Activated effector memory CD4-positive, alpha-beta T cell treated with anti-CD3 and anti-CD28 coated beads, Interleukin-2, amount 50 U/mL, for 16 hours (primary cell): ENCODE data around the gene HBS1L.

ENCODE experiments used
- DNase-seq: peaks from one replicate; pipeline ENCODE4 v3.0.0-alpha.2; 2020

Gene HBS1L

GRCh38 chr6:135033238-135033637 lies 21.4 kb downstream of the HBS1L start:
- no peak for DNase-seq

GRCh38 chr6:135030532-135031178 lies 24.0 kb downstream of the HBS1L start:
- no peak for DNase-seq

- no peak for DNase-seq
Observed at GRCh38 chr6:135030056-135030473, 24.6 kb downstream of the HBS1L start.

GRCh38 chr6:135025775-135026174 lies 28.8 kb downstream of the HBS1L start:
- DNase-seq: no peak

GRCh38 chr6:135025175-135025574 lies 29.4 kb downstream of the HBS1L start:
- DNase-seq: no peak

- DNase-seq: no peak
Observed at GRCh38 chr6:135022050-135022697, 32.4 kb downstream of the HBS1L start.

GRCh38 chr6:135021310-135022049 lies 33.1 kb downstream of the HBS1L start:
- DNase-seq: no peak

GRCh38 chr6:135018941-135019340 lies 35.7 kb downstream of the HBS1L start:
- DNase-seq: no peak

GRCh38 chr6:135018052-135018451 lies 36.6 kb downstream of the HBS1L start:
- DNase-seq: no peak

GRCh38 chr6:135014353-135014832 lies 40.2 kb downstream of the HBS1L start:
- peak; percentile 69 for DNase-seq

GRCh38 chr6:135013211-135013610 lies 41.4 kb downstream of the HBS1L start:
- no peak for DNase-seq

GRCh38 chr6:135012764-135013163 lies 41.9 kb downstream of the HBS1L start:
- DNase-seq: no peak

GRCh38 chr6:135012349-135012748 lies 42.3 kb downstream of the HBS1L start:
- no peak for DNase-seq

- no peak for DNase-seq
Observed at GRCh38 chr6:135008941-135009290, 45.7 kb downstream of the HBS1L start.

- DNase-seq: no peak
Observed at GRCh38 chr6:135008072-135008940, 46.3 kb downstream of the HBS1L start.

- no peak for DNase-seq
Observed at GRCh38 chr6:135006386-135006914, 48.2 kb downstream of the HBS1L start.

GRCh38 chr6:135004399-135004798 lies 50.2 kb downstream of the HBS1L start:
- DNase-seq: no peak

- DNase-seq: no peak
Observed at GRCh38 chr6:135002974-135003703, 51.5 kb downstream of the HBS1L start.

GRCh38 chr6:135002229-135002844 lies 52.3 kb downstream of the HBS1L start:
- no peak for DNase-seq

- no peak for DNase-seq
Observed at GRCh38 chr6:134999107-134999506, 55.5 kb downstream of the HBS1L start.
